Naive thymus-derived CD4-positive, alpha-beta T cell (primary cell): Measurements from ENCODE around the gene AMIGO3. TPM values are rescaled to one million over a fixed set of nuclear protein-coding genes. Genes with fewer than 3 reads are reported as not detected.

Source experiments
- ATAC-seq: fragments of 150-1000 bp; cut with Tn5 transposase; 2 replicates; pipeline ENCODE4 v1.10.0; 2021; ENCODE audit warnings: mild to moderate bottlenecking, moderate library complexity
- CTCF ChIA-PET: fragments of 350-600 bp; sonication (Branson Sonifier 250); formaldehyde crosslinking; loops from one replicate; lab custom pipeline; 2021; ENCODE audit warnings: antibody characterized with exemption; lab: Charles Lee
- POLR2A ChIA-PET: fragments of 350-600 bp; sonication (Branson Sonifier 250); formaldehyde crosslinking; loops from one replicate; lab custom pipeline; 2021; ENCODE audit warnings: antibody characterized with exemption, inconsistent platforms; lab: Charles Lee
- DNase-seq, 9 donors: peaks; one replicate each; pipeline versions ENCODE4 v3.0.0 to v3.0.0-alpha.2; 2020 to 2022; ENCODE audit warnings: mixed read lengths in 1 of 9
- H3K27ac ChIP-seq: one replicate; pipeline ENCODE4 v1.7.0; 2013; ENCODE audit warnings: mild to moderate bottlenecking, low read depth, low read length, moderate library complexity
- H3K27me3 ChIP-seq, 2 donors: one replicate each; pipeline ENCODE4 v1.7.0; 2013; ENCODE audit warnings: low read length in 2 of 2, mild to moderate bottlenecking in 2 of 2, moderate library complexity in 2 of 2; ENCODE audit not compliant: control insufficient read depth in 2 of 2, insufficient read depth in 2 of 2
- H3K36me3 ChIP-seq, 3 experiments: 1 replicate in 2 of 3; 2 replicates in 1 of 3; pipeline ENCODE4 v1.7.0; 2013; ENCODE audit warnings: low read length in 3 of 3, mild to moderate bottlenecking in 3 of 3, moderate library complexity in 1 of 3; ENCODE audit not compliant: insufficient read depth in 3 of 3, control insufficient read depth in 2 of 3
- H3K4me1 ChIP-seq, 2 donors: one replicate each; pipeline ENCODE4 v1.7.0; 2013; ENCODE audit warnings: low read length in 2 of 2, mild to moderate bottlenecking in 2 of 2, moderate library complexity in 1 of 2; ENCODE audit not compliant: control insufficient read depth in 2 of 2, insufficient read depth in 2 of 2
- H3K4me3 ChIP-seq: 2 replicates; pipeline ENCODE4 v1.7.0; 2013; ENCODE audit warnings: mild to moderate bottlenecking, low read length
- H3K9me3 ChIP-seq, 3 experiments: 1 replicate in 2 of 3; 2 replicates in 1 of 3; pipeline ENCODE4 v1.7.0; 2013; ENCODE audit warnings: low read length in 3 of 3; ENCODE audit not compliant: control insufficient read depth in 2 of 3
- H3K27ac Mint-ChIP-seq, 9 donors: one replicate each; pipeline ENCODE4 v1.8.0; 2020 to 2022; ENCODE audit warnings: mixed read lengths in 9 of 9, mild to moderate bottlenecking in 8 of 9, moderate library complexity in 5 of 9, inconsistent platforms in 2 of 9
- H3K27me3 Mint-ChIP-seq, 5 donors: one replicate each; pipeline ENCODE4 v1.8.0; 2021 to 2022; ENCODE audit warnings: mixed read lengths in 5 of 5, mild to moderate bottlenecking in 1 of 5
- H3K36me3 Mint-ChIP-seq, 5 donors: one replicate each; pipeline ENCODE4 v1.8.0; 2020 to 2022; ENCODE audit warnings: mixed read lengths in 5 of 5, mild to moderate bottlenecking in 3 of 5, inconsistent platforms in 1 of 5
- H3K4me1 Mint-ChIP-seq, 7 donors: one replicate each; pipeline ENCODE4 v1.8.0; 2020 to 2022; ENCODE audit warnings: mixed read lengths in 7 of 7, mild to moderate bottlenecking in 3 of 7, inconsistent platforms in 1 of 7
- H3K4me3 Mint-ChIP-seq, 10 donors: one replicate each; pipeline ENCODE4 v1.8.0; 2020 to 2022; ENCODE audit warnings: mild to moderate bottlenecking in 10 of 10, mixed read lengths in 10 of 10, moderate library complexity in 6 of 10, inconsistent platforms in 2 of 10
- H3K9me3 Mint-ChIP-seq, 11 donors: one replicate each; pipeline ENCODE4 v1.8.0; 2020 to 2022; ENCODE audit warnings: mixed read lengths in 11 of 11, mild to moderate bottlenecking in 4 of 11, inconsistent platforms in 1 of 11, moderate library complexity in 1 of 11
- intact Hi-C, 2 donors: fragments of 100-400 bp; cut with micrococcal nuclease; formaldehyde crosslinking; loops; one replicate each; pipeline ENCODE4 v1.15.1; 2023
- polyA plus RNA-seq, 2 donors: library from polyadenylated mRNA; unstranded; fragments of 300-500 nt; fragmentation: Illumina TruSeq; gene quantifications; one replicate each; pipeline ENCODE4 v1.2.3, GENCODE V29; 2021
- total RNA-seq, 6 experiments: library from RNA in 5 of 6; stranded (reverse) in 5 of 6; gene quantifications; 1 replicate in 5 of 6; 2 replicates in 1 of 6; pipeline ENCODE4 v1.2.3 and lab custom pipeline; 2021 to 2026

AMIGO3 gene
- total RNA-seq (1 to 10 TPM in 1 of 5 experiments, under 1 TPM in 2, not detected in 2; 0.16 to 1.8 (median 0.24) TPM), polyA plus RNA-seq (under 1 TPM in 1 of 2 donors, not detected in 1; 0.58 TPM), total RNA-seq (lab: John Stamatoyannopoulos, UW) (not detected)

GRCh38 chr3:49719214-49719884 is at the start of gene AMIGO3:
Gene AMIGO3, minus strand, starts transcription at chr3:49719684. Its CDS starts 219 bp downstream, at chr3:49719465.
- intact Hi-C loops = loop anchor here (1.0 kb wide), 7 partner anchors 16 to 120 kb away; partner anchors contain the start of genes APEH (in 1 of the 2), INKA1 (in 1 of the 2), IP6K1 (in 1 of the 2) and MST1 (in 1 of the 2)
- ATAC-seq (peak; percentile 81), DNase-seq (peak; percentile 81 to 91 (median 87))
- H3K9me3 ChIP-seq = no peaks in the 10 kb centered on the region
- peak within 1 kb of the TSS; percentile 85 for H3K4me3 ChIP-seq
- Mint-ChIP-seq H3K4me1 (peaks cover 18 to 43% (median 30%) of the 10 kb centered on the region in 7 donors), H3K27me3 (no peaks in the 10 kb centered on the region), H3K27ac (peak within 1 kb of the TSS; percentile 78 to 95 (median 86)), H3K36me3 (peaks cover 0 to 17% (median 0%) of the 10 kb centered on the region in 5 donors), H3K4me3 (peak within 1 kb of the TSS; percentile 86 to 96 (median 91)), H3K9me3 (peaks cover 0 to 5% (median 0%) of the 10 kb centered on the region in 11 donors)
- H3K27ac ChIP-seq = peak within 1 kb of the TSS; percentile 69
- ChIA-PET CTCF (interaction anchor here (0.9 to 1.1 kb wide), 2 partner anchors 16 to 179 kb away, joined by 3 to 4 read pairs; no protein-coding TSS in a partner anchor), POLR2A (interaction anchor here (0.6 to 1.5 kb wide), 5 partner anchors 8 to 99 kb away, joined by 3 to 5 read pairs (median 4); partner anchors contain the start of gene IP6K1)
- H3K27me3 ChIP-seq = no peaks in the 10 kb centered on the region
- H3K4me1 ChIP-seq = peaks cover 14 to 19% of the 10 kb centered on the region in 2 donors
- H3K36me3 ChIP-seq = peaks cover 0 to 30% (median 0%) of the 10 kb centered on the region in 3 experiments

- no peak for ATAC-seq
- Mint-ChIP-seq H3K4me3 (no peak overlapping the region), H3K27ac (no peak overlapping the region), H3K9me3 (no peaks in the 10 kb centered on the region), H3K4me1 (peaks cover 4 to 37% (median 20%) of the 10 kb centered on the region in 7 donors), H3K36me3 (peaks cover 0 to 13% (median 3%) of the 10 kb centered on the region in 5 donors), H3K27me3 (no peaks in the 10 kb centered on the region)
- ChIA-PET CTCF (interaction anchor here (0.7 to 1.0 kb wide), 2 partner anchors 91 to 722 kb away, joined by 4 read pairs; no protein-coding TSS in a partner anchor), POLR2A (no interaction called here)
- no peaks in the 10 kb centered on the region for H3K4me1 ChIP-seq
- DNase-seq = no peak
- intact Hi-C loops = no loop called here
- H3K4me3 ChIP-seq = no peak overlapping the region
- H3K9me3 ChIP-seq = no peaks in the 10 kb centered on the region
- no peaks in the 10 kb centered on the region for H3K27me3 ChIP-seq
- no peak overlapping the region for H3K27ac ChIP-seq
- no peaks in the 10 kb centered on the region for H3K36me3 ChIP-seq
These were observed 44.5 kb upstream of the AMIGO3 start for GRCh38 chr3:49763981-49764380.

- H3K27me3 ChIP-seq = no peaks in the 10 kb centered on the region
- Mint-ChIP-seq H3K4me1 (peaks cover 8 to 45% (median 30%) of the 10 kb centered on the region in 7 donors), H3K4me3 (no peak overlapping the region), H3K27me3 (no peaks in the 10 kb centered on the region), H3K27ac (no peak overlapping the region), H3K9me3 (no peaks in the 10 kb centered on the region), H3K36me3 (peaks cover 0 to 13% (median 3%) of the 10 kb centered on the region in 5 donors)
- intact Hi-C loops = no loop called here
- H3K27ac ChIP-seq = no peak overlapping the region
- POLR2A ChIA-PET = interaction anchor here (1.1 kb wide), 1 partner anchor 115 kb away, joined by 3 read pairs; no protein-coding TSS in a partner anchor
- no peak for ATAC-seq
- DNase-seq = no peak
- no peaks in the 10 kb centered on the region for H3K36me3 ChIP-seq
- H3K4me1 ChIP-seq = no peaks in the 10 kb centered on the region
- H3K4me3 ChIP-seq = no peak overlapping the region
- H3K9me3 ChIP-seq = no peaks in the 10 kb centered on the region
- CTCF ChIA-PET = no interaction called here
These were observed 42.2 kb upstream of the AMIGO3 start for GRCh38 chr3:49761661-49762060.

- Histone ChIP-seq H3K4me1 (no peaks in the 10 kb centered on the region), H3K4me3 (no peak overlapping the region), H3K9me3 (no peaks in the 10 kb centered on the region), H3K27ac (no peak overlapping the region), H3K36me3 (no peaks in the 10 kb centered on the region), H3K27me3 (no peaks in the 10 kb centered on the region)
- POLR2A ChIA-PET = interaction anchor here (1.7 kb wide), 1 partner anchor 15 kb away, joined by 4 read pairs; no protein-coding TSS in a partner anchor
- no peak for ATAC-seq
- Mint-ChIP-seq H3K9me3 (no peaks in the 10 kb centered on the region), H3K27me3 (no peaks in the 10 kb centered on the region), H3K4me1 (peaks cover 10 to 57% (median 39%) of the 10 kb centered on the region in 7 donors), H3K27ac (peak overlapping the region in 1 of 9 donors; percentile 19), H3K36me3 (peaks cover 0 to 6% (median 0%) of the 10 kb centered on the region in 5 donors), H3K4me3 (no peak overlapping the region)
- CTCF ChIA-PET = no interaction called here
- no peak for DNase-seq
- intact Hi-C loops = no loop called here
These were observed 39.7 kb upstream of the AMIGO3 start for GRCh38 chr3:49759226-49759625.

- Mint-ChIP-seq H3K4me1 (peaks cover 12 to 68% (median 52%) of the 10 kb centered on the region in 7 donors), H3K36me3 (peaks cover 0 to 6% (median 2%) of the 10 kb centered on the region in 5 donors), H3K27ac (peak overlapping the region in 1 of 9 donors; percentile 16), H3K27me3 (no peaks in the 10 kb centered on the region), H3K9me3 (no peaks in the 10 kb centered on the region), H3K4me3 (no peak overlapping the region)
- H3K4me1 ChIP-seq = no peaks in the 10 kb centered on the region
- no peaks in the 10 kb centered on the region for H3K36me3 ChIP-seq
- no peak overlapping the region for H3K4me3 ChIP-seq
- intact Hi-C loops = no loop called here
- H3K27ac ChIP-seq = no peak overlapping the region
- POLR2A ChIA-PET = no interaction called here
- H3K27me3 ChIP-seq = no peaks in the 10 kb centered on the region
- DNase-seq = no peak
- ATAC-seq = no peak
- no peaks in the 10 kb centered on the region for H3K9me3 ChIP-seq
- CTCF ChIA-PET = interaction anchor here (0.6 kb wide), 1 partner anchor 25 kb away, joined by 5 read pairs; no protein-coding TSS in a partner anchor
These were observed 37.7 kb upstream of the AMIGO3 start for GRCh38 chr3:49757197-49757596.

- H3K27me3 ChIP-seq = no peaks in the 10 kb centered on the region
- peak overlapping the region in 2 of 10 donors; percentile 2 to 8 for H3K4me3 Mint-ChIP-seq
- ATAC-seq (no peak), DNase-seq (no peak)
- no peaks in the 10 kb centered on the region for H3K36me3 ChIP-seq
- ChIA-PET CTCF (no interaction called here), POLR2A (interaction anchor here (1.3 kb wide), 1 partner anchor 17 kb away, joined by 4 read pairs; no protein-coding TSS in a partner anchor)
- H3K27ac ChIP-seq = no peak overlapping the region
- no peaks in the 10 kb centered on the region for H3K9me3 Mint-ChIP-seq
- H3K27ac Mint-ChIP-seq = peak overlapping the region in 2 of 9 donors; percentile 64 to 66
- H3K4me1 Mint-ChIP-seq = peaks cover 12 to 68% (median 52%) of the 10 kb centered on the region in 7 donors
- no peaks in the 10 kb centered on the region for H3K27me3 Mint-ChIP-seq
- peaks cover 0 to 6% (median 2%) of the 10 kb centered on the region in 5 donors for H3K36me3 Mint-ChIP-seq
- no peak overlapping the region for H3K4me3 ChIP-seq
- intact Hi-C loops = no loop called here
- H3K9me3 ChIP-seq = no peaks in the 10 kb centered on the region
- H3K4me1 ChIP-seq = no peaks in the 10 kb centered on the region
These were observed 36.6 kb upstream of the AMIGO3 start for GRCh38 chr3:49756036-49756435.
